HG03196 (cell line): ENCODE results near the gene CDHR2.
"Not testable (repeated sequence)": the region's sequence is repeated elsewhere in the genome, so short reads cannot be mapped to it uniquely, and the experiment has no call there.

ENCODE experiments used
- ATAC-seq: cut with Tn5 transposase; IDR thresholded peaks from one replicate; pipeline ENCODE4 v1.9.1; 2021; ENCODE audit not compliant: unreplicated experiment

CDHR2 gene

GRCh38 chr5:176540476-176540899 is 8.7 kb upstream of the CDHR2 start:
- ATAC-seq: no peak

DNA sequence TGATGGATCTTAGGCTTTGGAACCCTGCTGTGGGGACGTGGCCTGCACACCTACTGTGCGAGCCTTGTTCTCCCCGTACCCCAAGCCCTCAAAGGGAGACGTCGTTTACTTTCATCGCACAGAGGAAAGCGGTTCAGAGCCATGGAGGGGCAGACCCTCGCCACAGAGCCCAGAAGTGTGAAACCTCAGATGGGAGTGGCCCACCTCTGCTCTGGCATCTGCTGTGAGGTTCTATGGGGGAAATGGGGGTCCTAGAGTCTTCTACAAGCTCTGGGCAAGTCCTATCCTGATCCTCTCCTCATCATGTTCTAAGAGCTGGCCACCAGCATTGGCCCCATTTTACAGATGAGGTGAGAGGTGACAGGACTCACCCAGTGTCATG is 8.2 kb upstream of the CDHR2 start:
- ATAC-seq: no peak

GRCh38 chr5:176541338-176542134 is 7.6 kb upstream of the CDHR2 start:
- ATAC-seq: no peak

DNA sequence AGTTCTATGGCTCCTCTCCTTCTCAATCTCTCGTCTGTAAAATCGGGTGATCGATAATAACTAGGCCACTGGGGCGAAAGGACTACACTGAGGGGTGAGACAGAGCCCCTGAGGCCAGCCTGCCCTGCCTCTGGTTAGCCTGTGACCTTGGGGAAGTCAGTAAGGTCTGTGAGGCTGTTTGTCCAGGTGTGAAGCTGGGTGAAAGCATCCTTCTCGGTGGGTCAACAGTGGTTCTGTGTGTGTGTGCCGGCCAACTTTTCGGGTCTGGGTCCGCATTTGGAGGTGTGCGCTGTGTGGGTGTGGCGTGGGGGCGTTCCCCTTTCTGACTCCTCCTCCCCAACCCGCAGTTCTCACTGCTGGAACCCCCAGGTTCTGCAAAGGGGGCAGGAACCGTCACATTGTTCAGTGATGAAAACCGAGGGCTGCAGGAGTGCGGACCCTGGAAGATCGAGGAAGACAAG is 7.0 kb upstream of the CDHR2 start:
- ATAC-seq: no peak

DNA sequence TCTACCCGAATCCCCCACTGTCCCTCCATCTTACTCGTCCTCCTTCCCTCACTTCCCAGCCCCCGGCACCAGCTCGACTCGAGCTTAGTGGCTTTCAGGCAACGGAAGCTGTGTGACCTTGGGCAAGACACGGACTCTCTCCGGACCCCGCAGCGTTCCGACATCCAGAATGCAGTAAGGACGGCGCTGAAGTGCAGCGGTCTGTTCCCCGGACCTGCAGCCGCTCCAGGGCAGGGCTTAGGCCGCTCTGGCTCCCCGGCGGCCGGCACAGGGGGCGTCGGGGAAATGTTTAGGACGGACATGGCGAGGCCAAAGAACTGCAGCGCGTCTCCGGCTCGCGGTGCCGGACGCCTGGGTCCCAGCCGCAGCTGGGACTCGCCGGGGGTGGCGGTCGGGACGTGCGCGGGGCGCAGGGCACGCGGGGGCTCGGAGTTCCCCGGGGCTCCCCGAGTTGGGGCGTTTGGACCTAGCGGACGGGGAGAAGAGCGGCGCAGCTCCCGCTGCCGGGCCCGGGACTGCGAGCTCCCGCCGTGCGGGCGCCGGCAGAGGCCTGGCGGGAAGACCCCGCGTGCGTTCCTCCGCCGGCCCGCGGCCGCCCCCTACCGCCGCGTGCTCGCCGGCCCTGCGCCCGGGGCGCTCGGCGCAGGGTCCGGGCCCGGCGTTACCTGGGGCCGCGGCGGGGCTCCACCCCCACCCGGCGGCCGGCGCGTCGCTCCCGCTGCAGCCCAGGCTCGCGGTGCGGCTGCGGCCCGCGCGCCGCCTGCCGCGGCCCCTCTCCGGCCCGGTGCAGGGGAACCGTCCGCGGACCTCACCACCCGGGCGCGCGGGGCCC is 6.3 kb upstream of the CDHR2 start:
- peak; percentile 34 for ATAC-seq

DNA sequence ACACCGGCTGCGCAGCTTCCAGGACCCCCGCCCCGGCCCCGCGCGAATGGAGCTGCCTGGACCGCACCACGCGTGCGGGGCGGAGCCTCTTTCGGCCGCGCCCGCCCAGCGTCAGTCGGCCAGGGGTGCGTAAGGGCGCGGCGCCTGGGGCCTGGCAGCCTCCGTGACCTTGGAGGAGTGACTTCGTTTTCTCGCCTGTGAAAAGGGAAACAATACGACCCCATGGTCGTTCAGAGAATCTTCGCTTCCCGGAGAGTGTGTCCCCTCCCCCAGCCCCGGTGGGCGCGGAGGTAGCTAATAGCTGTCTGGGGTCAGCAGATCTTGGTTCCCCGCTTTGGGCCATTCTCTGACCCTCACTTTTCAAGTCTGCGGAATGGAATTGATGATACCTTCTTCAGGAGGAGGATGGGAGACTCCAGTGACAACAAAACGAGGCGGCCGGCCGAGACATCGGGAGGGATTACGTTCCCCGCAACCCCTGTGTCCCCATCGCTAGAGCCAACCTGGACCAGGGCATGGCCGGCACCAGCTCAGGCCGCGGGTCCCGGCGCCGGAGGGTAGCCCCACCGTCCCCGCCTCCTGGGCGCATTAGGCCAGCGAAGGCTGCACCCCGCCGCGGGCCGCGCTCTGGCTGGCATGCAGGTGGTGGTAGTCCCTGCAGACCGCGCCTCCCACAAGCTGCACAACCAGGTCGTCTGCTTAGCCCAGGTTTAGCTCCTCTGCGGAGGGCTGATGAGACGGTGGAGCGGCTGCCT is 5.5 kb upstream of the CDHR2 start:
- ATAC-seq: peak; percentile 56

GRCh38 chr5:176545388-176545736 is 3.8 kb upstream of the CDHR2 start:
- ATAC-seq: no peak

GRCh38 chr5:176545737-176546509 is 3.2 kb upstream of the CDHR2 start:
- no peak for ATAC-seq

- no peak for ATAC-seq
Measured at GRCh38 chr5:176547802-176548201, 1.3 kb upstream of the CDHR2 start.

GRCh38 chr5:176549871-176550270 is 729 bp downstream of the CDHR2 start:
- ATAC-seq: no peak

DNA sequence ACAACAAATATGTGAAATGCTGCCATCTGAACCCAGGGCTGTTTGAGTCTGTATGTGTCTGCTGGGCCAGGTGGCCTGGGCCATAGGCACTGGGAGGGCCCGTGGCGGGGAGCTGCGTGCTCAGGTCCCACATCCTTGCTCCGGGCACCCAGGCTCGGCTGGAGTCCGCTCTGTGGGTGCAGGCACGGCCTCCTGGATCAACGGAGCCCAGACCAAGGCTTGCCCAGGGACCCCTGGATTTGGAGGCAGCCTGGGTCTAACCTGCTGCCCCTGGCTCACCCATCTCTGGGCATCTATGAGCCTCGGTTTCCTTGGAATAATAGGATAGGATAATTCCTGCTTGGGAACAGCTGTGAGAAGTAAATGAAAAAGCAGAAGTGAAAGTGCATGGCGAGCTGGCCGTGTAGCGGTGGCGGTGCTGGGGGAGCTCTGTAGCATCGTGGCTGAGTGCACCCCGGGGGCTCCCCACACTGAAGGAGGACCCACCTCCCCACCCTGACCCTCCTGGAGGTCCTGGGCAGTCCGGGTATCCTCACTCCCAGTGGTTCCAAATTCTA is 1.2 kb downstream of the CDHR2 start:
- no peak for ATAC-seq

GRCh38 chr5:176550937-176551336 is 1.8 kb downstream of the CDHR2 start:
- ATAC-seq: not testable (repeated sequence)

DNA sequence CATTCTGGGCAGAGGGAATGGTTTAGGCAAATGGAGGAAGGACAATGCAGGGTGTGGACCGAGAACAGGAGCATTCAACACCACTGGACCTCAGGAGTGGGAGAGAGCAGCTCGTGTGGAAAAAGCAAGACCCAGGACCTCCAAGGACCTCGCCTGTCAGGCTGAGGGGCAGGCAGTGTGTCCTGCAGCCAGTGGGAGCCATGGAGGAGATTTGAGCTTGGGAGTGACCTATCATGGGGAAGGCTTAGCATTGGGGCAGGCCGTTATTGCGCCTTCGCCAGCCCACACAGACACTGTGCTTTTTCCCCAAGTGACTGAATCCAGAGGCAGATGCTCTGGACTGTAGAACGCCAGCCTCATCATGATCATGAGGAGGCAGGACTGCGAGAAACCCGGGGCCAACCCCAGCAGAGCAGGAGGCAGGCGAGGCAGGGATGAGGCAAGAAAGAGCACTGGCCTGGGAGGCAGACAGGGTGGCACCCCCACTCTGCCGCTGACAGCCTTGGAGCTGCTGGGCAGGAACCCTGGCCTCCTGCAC is 3.3 kb downstream of the CDHR2 start:
- ATAC-seq: no peak

DNA sequence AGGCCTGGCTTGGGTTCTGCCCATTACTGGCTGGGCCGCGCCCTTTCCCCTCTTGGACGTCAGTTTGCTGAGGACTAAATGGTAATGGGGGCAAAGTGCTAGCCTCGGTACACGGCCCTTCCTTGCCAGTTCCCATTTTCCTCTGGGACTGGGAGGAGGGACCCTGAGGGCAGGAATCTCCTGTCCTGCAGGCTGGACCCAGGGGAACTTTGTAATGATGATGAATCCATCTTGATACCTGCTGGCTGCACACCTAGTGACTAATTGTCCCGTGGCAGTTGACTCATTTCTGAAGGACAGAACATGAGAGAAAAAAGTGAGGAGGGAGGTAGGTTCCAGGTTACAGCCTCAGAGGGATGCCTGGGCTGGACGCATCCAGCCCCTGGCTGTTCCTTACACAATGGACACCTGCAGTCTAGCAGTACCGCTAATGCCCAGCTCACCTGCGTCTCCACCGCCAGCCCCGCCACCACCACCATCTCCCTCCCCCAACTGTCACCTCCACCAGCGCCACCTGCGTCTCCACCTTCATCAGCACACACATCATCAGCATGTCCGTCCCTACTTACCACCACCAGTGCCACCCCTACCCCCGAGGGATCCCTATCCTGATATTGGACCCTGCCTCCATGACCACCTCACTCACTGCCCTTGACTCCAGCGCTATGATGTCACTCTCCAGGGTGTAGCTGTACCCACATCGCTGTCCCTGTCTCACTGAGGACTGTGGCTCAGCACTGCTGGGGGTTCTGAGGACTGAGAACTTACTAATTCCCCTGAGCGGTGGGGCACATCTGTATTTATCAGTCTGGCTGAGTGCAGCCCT is 4.3 kb downstream of the CDHR2 start:
- no peak for ATAC-seq

GRCh38 chr5:176557846-176558245 is 8.7 kb downstream of the CDHR2 start:
- ATAC-seq: no peak

- no peak for ATAC-seq
Measured at GRCh38 chr5:176559683-176560082, 10.5 kb downstream of the CDHR2 start.

DNA sequence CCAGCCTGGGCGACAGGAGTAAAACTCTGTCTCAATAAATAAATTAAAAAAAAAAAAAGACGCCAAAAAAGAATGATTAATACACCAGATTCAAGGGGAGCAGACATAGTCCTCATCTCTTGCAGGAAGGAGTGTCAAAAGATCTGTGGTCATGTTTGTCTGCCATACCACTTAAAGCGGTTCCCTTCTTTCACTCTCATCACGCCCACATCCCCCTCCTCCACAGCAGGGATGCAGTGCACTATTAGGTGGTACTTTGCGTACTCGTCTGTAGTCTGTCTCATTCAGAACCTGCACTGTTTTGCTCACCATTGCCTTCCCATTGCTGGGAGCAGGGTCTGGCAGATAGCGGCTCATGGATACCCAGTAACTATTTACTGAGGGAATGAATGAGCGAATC is 11.2 kb downstream of the CDHR2 start:
- no peak for ATAC-seq

- ATAC-seq: no peak
Measured at GRCh38 chr5:176561259-176561658, 12.1 kb downstream of the CDHR2 start.

GRCh38 chr5:176562189-176562588 is 13.0 kb downstream of the CDHR2 start:
- ATAC-seq: no peak
